AG09319 (cell line): ENCODE measurements around the gene WAS.

ENCODE experiments used
- DNase-seq: peaks from one replicate; pipeline ENCODE4 v3.0.0-alpha.2; 2010; ENCODE audit warnings: low read depth; ENCODE audit errors: extremely low read depth
- TF ChIP-seq, protein P1 (sequence below): IDR thresholded peaks from 2 replicates; pipeline ENCODE4 v1.5.1; 2011; ENCODE audit warnings: low read depth, mild to moderate bottlenecking, inconsistent platforms, low read length, moderate library complexity

The WAS gene

DNA sequence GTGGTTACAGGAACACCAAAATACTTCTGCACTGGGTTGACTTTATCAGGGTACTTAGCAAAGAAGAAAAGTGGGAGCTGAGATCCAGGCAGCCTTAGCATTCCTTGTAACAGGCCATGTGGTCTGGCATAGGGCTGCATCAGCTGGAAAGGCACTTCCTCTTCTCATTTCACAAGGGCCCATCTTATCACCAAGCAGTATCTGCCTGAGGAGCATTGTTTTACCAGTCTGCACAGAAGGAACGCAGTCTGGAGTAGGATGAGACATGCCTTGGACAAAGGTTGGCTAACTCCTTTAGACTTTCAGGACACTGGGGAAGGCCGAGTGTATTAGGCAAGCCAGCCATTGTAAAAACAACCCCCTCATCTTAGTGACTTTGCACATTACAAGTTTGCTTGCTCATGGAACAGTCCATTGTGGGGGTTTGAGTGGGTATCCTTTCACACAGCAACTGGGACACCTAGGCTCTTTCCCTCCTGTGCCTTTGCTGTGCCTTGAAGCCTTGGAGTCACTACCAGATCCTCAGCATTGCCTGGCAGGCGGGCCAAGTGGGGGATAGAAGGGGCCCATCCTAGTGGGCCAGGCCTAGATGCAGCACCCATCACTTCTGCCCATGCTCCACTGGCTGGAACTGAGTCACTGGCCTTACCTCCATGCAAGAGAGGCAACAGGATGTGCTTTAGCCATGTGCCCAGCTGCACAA is 17.5 kb downstream of the WAS start:
- TF ChIP-seq, protein P1, sequence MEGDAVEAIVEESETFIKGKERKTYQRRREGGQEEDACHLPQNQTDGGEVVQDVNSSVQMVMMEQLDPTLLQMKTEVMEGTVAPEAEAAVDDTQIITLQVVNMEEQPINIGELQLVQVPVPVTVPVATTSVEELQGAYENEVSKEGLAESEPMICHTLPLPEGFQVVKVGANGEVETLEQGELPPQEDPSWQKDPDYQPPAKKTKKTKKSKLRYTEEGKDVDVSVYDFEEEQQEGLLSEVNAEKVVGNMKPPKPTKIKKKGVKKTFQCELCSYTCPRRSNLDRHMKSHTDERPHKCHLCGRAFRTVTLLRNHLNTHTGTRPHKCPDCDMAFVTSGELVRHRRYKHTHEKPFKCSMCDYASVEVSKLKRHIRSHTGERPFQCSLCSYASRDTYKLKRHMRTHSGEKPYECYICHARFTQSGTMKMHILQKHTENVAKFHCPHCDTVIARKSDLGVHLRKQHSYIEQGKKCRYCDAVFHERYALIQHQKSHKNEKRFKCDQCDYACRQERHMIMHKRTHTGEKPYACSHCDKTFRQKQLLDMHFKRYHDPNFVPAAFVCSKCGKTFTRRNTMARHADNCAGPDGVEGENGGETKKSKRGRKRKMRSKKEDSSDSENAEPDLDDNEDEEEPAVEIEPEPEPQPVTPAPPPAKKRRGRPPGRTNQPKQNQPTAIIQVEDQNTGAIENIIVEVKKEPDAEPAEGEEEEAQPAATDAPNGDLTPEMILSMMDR: no peak
- DNase-seq: no peak

DNA sequence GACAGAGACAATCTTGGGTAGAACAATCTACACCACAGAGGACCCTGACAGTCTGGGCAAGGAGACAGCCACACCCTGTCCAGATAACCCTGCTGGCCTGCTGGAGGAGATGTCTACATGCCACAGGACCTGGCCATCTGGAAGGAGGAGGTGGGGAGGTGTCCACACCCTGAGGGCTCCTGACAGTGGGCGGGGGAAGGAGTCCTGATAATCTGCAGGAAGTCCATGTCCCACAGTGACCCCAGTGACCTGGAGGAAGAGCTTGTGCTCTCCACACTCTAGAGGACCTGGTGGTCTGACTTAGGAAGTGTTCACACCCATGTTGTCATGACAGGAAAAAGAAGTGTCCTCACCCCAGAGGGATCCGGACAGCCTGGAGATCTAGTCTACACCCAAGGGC is 18.4 kb downstream of the WAS start:
- TF ChIP-seq, protein P1: no peak
- no peak for DNase-seq

DNA sequence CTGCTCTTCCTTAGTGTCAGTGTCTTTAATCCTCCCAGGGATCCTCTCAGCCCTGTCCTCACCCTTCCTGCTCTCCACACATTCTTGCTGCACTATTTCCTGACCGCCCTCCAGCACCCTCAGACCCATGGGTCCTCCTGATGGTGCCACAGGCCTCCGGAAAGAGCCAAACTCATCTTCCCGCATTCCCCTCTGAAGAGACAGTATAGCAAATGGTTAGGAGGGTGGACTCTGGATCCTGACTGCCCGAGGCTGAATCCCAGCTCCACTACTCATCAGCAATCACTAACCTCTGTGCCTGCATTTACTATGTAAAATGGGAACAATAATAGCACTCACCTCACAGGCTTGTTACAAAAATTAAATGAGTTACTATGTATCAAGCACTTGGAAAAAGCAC is 19.1 kb downstream of the WAS start:
- TF ChIP-seq, protein P1: no peak
- DNase-seq: no peak

DNA sequence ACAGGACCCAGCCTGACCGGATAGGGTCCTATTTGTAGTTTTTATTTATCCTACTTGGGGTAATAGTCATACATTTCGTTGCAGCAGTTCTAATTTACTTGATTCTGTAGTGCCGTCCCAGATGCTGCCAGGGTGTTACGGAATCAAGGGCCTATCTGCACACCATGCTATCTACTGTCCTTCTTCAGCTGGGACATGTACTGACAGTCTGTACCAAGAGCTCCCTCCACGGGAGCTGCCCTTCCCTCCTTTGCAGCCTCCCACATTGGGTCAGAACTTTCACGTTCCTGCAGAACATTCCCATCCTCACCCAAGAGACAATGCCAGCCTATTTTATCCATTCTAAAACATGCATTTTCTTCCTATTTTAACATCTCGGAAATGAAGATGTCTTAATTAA is 19.6 kb downstream of the WAS start:
- TF ChIP-seq, protein P1: no peak
- DNase-seq: no peak

DNA sequence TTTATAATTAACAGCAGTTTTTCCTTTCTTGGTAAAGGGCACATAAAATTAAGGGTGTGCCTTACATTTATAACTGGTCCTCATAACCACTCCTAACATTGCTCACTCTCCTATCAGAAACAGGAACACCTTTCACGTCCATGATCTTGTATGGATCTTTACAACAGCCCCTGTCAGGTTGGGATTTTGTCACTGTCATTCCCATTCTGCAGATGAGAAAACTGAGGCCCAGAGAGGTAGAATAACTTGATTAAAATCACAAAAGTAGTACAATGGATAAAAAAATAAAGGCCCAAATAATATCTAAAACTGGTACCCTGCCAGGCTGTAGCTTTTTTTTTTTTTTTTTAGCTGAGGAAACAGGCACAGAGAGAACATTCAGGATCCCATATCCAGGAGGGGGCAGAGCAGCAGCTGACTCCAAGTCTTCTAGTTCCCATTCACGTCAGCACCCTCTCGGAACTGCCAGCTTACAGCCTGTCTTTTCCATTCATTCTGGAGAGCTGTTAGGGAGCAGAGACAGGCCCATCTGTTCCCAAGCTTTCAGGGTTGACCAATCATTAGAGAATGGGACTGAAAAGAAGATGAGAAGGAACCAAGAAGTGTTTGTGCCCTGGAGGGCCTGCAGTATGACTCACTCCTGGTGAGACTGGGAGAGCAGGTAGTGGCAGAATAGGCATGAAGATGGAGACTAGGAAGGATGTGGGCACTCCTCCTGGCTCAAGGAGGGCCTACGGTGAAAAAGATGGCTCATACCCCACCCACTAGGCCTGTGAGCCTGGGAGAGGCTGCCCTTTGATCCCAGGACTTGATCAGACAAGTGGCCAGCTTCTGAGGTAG is 20.3 kb downstream of the WAS start:
- TF ChIP-seq, protein P1: no peak
- no peak for DNase-seq

DNA sequence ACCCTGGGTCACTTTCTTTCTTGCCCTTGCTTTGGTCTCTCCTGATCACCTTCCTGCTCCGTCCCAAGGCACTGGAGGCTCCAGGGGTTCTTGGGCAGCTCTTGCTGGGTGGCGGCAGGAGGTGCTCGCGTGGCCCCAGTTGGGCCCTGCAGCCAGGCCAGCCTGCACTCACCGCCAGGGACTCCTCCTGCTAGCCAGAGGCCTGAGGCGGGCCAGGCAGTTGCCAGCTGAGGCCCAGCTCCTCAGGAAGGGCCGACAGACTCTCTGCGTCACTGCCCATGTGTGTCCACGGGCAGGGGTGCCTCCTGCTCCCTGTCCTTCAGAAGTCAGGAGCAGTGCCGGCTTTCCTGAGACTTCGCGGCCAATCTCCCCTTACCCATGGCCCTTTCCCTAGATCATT is 22.3 kb downstream of the WAS start:
- TF ChIP-seq, protein P1: no peak
- DNase-seq: no peak

DNA sequence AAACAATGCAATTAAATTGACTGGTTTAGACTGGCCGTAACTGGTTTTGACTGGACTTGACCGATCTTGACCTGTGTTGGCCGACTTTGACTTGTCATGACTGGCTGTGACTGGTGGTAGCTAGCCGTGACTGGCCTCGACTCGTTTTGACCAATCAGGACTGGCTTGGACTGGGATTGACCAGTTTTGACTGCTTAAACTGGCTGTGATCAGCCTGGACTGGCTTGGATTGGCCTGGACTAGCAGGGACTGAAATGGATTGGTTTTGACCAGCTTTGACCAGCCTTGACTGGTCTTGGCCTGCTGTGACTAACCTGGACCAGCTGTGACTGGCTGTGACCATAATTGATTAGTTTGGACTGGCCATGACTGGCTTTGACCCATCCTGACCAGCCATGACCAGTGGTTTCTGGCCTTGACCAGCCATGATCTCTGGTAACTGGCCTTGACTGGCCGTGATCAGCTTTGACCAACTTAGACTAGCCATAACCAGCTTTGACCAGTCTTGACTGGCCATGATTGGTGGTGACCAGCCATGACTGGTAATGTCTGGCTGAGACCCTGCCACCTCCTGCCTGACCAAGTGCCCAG is 26.0 kb downstream of the WAS start:
- TF ChIP-seq, protein P1: no peak
- no peak for DNase-seq
